Measurements from ENCODE around the gene CCNF.

Gene CCNF

DNA sequence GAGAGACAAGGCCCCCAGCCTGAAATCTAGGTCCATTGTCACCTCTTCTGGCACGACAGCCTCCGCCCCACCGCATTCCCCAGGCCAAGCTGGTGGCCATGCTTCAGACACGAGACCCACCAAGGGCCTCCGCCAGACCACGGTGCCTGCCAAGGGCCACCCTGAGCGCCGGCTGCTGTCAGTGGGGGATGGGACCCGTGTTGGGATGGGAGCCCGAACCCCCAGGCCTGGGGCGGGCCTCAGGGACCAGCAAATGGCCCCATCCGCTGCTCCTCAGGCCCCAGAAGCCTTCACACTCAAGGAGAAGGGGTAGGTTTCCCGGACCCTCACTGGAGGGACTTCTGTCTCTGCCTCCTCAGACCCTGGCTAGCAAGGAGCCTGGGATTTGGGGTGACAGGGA is 31.7 kb downstream of the CCNF start:
- DNase-seq (ENCODE audit: low read depth): no peak
- TF ChIP-seq, protein P1, sequence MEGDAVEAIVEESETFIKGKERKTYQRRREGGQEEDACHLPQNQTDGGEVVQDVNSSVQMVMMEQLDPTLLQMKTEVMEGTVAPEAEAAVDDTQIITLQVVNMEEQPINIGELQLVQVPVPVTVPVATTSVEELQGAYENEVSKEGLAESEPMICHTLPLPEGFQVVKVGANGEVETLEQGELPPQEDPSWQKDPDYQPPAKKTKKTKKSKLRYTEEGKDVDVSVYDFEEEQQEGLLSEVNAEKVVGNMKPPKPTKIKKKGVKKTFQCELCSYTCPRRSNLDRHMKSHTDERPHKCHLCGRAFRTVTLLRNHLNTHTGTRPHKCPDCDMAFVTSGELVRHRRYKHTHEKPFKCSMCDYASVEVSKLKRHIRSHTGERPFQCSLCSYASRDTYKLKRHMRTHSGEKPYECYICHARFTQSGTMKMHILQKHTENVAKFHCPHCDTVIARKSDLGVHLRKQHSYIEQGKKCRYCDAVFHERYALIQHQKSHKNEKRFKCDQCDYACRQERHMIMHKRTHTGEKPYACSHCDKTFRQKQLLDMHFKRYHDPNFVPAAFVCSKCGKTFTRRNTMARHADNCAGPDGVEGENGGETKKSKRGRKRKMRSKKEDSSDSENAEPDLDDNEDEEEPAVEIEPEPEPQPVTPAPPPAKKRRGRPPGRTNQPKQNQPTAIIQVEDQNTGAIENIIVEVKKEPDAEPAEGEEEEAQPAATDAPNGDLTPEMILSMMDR (IDR thresholded peaks at IDR 0.05; ENCODE audit: low read depth, low read length, missing control alignments): no peak
- in situ Hi-C loops (cut with HindIII; ENCODE audit: low sequenced_read_pairs): no loop called here
- no peak overlapping the region for H3K4me3 ChIP-seq (ENCODE audit: low read depth, low read length)

DNA sequence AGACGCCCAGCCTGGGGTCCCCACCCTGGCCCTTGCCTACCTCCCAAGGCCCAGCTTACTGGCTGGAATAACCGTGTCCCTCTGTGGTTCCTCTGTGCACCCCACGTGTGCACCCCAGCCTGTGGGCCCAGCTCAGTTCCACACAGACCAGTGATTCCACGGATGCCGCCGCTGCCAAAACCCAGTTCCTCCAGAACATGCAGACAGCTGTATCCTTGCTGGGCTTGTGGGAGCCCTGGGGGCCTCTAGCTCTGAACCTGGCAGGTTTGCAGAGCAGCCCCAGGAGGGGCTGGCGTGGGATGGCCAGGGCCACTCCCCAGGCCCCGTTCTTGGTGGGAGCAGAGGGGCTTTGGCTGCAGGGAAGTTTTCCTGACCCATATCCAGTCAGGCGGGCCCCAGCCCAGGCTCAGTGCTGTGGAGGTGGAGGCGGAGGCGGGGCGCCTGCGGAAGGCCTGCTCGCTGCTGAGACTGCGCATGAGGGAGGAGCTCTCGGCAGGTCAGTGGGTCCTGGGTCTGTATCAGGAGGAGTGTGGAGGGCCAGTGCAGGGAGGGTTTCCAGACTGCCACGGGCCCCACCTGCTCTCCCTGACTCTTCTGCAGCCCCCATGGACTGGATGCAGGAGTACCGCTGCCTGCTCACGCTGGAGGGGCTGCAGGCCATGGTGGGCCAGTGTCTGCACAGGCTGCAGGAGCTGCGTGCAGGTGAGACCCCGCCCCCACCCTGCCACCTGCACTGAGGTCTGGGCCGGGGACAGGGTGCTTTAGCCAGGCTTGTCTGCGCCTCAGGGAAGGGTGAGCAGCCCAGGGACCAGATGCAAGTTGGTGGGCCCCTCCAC is 33.0 kb downstream of the CCNF start:
- H3K4me3 ChIP-seq (ENCODE audit: low read depth, low read length): no peak overlapping the region
- DNase-seq (ENCODE audit: low read depth): no peak
- TF ChIP-seq, protein P1 (IDR thresholded peaks at IDR 0.05; ENCODE audit: low read depth, low read length, missing control alignments): no peak
- in situ Hi-C loops (cut with HindIII; ENCODE audit: low sequenced_read_pairs): no loop called here

DNA sequence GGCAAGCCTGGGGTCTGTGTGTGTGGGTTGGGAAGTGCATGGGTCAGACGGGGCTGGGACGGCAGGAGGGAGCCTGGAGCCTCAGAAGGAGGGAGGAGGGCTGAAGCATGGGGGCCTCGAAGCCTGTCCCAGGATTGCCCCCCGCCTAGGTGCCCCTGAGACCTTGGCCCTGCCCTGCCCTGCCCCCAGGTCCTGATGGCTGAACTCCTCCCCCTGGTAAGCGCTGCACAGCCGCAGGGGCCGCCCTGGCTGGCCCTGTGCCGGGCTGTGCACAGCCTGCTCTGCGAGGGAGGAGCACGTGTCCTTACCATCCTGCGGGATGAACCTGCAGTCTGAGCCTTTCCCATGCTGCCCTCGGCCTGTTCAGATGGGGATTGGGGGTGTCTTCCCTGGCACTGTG is 35.1 kb downstream of the CCNF start:
- no peak for DNase-seq (ENCODE audit: low read depth)
- in situ Hi-C loops (cut with HindIII; ENCODE audit: low sequenced_read_pairs): no loop called here
- TF ChIP-seq, protein P1 (IDR thresholded peaks at IDR 0.05; ENCODE audit: low read depth, low read length, missing control alignments): no peak
- H3K4me3 ChIP-seq (ENCODE audit: low read depth, low read length): no peak overlapping the region

DNA sequence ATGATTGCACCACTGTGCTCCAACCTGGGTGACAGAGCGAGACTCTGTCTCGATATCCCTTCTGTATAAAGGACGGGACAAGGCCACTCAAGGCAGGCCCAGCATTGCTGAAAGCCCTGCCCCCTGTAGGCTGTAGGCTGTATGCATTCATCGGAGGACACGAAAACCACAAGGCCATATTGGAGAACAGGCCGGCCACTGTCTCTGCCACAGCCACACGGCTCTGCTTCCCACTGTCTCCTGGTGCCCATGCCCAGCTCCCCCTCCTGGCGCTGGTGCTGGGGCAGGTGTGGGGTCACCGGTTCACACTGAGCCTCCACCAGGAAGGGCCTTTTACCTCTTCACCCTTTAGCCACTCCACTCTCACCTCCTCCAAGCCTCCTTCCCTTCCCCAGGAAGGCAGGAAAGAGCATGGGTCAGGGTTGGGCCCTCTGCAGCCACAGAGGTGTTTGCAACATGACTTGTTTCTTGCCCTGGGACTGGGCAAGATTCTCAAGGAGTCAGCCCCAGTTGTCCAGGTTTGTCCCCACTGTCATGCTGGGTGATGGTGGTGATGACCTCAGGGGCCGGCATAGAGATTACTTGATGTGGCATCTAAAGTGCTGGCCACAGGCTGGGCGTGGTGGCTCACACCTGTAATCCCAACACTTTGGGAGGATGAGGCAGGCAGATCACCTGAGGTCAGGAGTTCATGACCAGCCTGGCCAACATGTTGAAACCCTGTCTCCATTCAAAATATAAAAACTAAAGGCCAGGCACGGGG is 36.6 kb downstream of the CCNF start:
- TF ChIP-seq, protein P1 (IDR thresholded peaks at IDR 0.05; ENCODE audit: low read depth, low read length, missing control alignments): peak; percentile 35
- DNase-seq (ENCODE audit: low read depth): no peak
- H3K4me3 ChIP-seq (ENCODE audit: low read depth, low read length): no peak overlapping the region
- in situ Hi-C loops (cut with HindIII; ENCODE audit: low sequenced_read_pairs): no loop called here

DNA sequence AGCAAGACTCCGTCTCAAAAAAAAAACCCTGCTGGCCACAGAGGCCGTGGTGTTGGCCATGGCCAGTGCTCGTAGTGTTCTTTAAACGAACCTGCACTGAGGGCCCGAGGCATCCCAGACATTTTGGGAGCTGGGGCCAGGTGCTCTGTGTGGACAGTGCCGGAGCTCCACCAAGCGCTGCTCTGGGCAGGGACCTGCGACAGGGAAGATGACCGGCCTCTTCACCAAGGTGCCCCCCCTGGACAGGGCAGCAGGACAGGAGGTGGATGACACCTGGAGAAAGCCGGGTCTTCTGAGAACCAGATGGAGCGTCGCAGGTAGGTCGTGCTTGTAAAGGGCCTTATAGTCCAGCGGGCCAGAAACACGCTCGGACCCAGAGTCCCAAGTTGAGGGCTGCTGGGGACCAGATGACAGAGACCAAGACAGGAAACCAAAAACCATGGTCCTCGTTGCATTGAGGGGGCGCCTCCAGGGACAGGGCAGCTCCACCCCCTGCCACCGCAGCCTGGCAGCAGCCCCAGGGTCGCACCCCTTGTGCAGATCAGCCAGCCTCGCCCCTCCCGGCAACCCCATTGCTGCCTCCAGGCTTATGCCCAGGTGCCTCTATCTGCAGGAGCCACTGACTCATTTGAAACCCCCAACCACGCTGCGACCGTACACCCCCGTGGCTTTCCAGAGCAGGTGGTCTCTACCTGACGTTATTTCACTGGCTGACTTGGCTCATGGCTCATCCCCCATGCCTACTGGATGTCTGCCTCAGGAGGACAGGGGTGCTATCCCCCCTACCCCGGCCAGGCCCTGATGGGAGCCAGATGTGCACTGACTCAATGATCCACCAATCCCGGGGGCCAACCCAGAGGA is 37.6 kb downstream of the CCNF start:
- in situ Hi-C loops (cut with HindIII; ENCODE audit: low sequenced_read_pairs): no loop called here
- DNase-seq (ENCODE audit: low read depth): no peak
- H3K4me3 ChIP-seq (ENCODE audit: low read depth, low read length): no peak overlapping the region
- TF ChIP-seq, protein P1 (IDR thresholded peaks at IDR 0.05; ENCODE audit: low read depth, low read length, missing control alignments): no peak
